ENCODE data around the gene RNASE1. TPM values are rescaled to one million over a fixed set of nuclear protein-coding genes. Genes with fewer than 3 reads are reported as not detected.
"Not testable (repeated sequence)": the region's sequence is repeated elsewhere in the genome, so short reads cannot be mapped to it uniquely, and the experiment has no call there.

RNASE1 gene
- total and polyA plus RNA-seq, 2 experiments from 2014 or later, result not detected

DNA sequence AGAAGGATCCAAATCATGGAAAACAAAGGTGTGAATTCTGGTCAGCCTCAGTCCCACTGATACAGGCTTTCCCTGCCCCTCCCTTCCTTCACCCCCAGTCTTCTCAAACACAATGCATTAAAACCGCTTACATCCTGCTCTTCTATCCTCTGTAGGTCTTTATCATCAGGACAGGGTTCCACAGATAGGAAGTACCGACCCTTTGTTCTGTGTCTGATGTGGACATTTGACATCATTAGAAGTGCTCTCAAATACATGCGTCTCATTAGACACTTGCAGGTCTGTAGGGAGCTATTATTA is 34.1 kb downstream of the RNASE1 start:
- Histone ChIP-seq H3K4me2 (ENCODE audit: unreplicated experiment) (no peak overlapping the region), H4K20me1 (ENCODE audit: insufficient read depth) (no peaks in the 10 kb centered on the region), H3K4me1 (ENCODE audit: insufficient read depth) (no peaks in the 10 kb centered on the region), H3K9ac (no peak overlapping the region), H3K79me2 (ENCODE audit: insufficient read depth) (no peaks in the 10 kb centered on the region), H3K9me3 (ENCODE audit: low read depth) (no peaks in the 10 kb centered on the region), H3F3A (ENCODE audit: insufficient read depth) (no peaks in the 10 kb centered on the region), H3K9me2 (ENCODE audit: insufficient read depth) (no peaks in the 10 kb centered on the region), H2AFZ (no peak overlapping the region), H3K27ac (no peak overlapping the region), H3K36me3 (ENCODE audit: low read depth) (no peaks in the 10 kb centered on the region), H3K4me3 (no peak overlapping the region), H3K27me3 (replicated peaks; ENCODE audit: insufficient read depth) (no peaks in the 10 kb centered on the region)
- no peak for TF ChIP-seq EZH2 (IDR thresholded peaks at IDR 0.05; ENCODE audit: insufficient read depth, poor library complexity, severe bottlenecking)
- in situ Hi-C loops (cut with MboI), result no loop called here
- WGBS, 2 experiments (ENCODE audit: low coverage in 1 of 2, low lambda C conversion rate in 2 of 2, missing lambda C conversion rate in 2 of 2), result 25 to 34% methylated on average over 3 of the region's 3 CpGs
- no peak for DNase-seq

DNA sequence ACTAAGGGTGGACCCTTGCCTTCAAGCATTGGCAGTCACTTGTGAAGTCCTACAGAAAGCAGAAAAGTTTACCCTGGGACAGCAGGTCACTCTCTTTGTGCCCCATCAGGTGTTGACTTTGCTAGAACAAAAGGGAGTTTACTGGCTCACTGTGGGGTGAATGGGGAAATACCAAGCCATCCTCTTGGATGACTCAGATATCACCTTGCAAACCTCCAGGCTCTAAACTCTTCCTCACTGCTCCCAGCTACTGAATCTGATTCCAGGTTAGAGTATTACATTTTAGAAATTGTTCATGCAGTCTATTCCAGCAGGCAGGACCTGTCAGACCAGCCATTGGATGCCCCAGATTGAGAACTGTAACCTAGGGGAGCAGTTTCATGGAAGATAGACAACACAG is 41.7 kb downstream of the RNASE1 start:
- H3K27ac ChIP-seq, result no peak overlapping the region
- in situ Hi-C loops (cut with MboI), result no loop called here
- H3K9ac ChIP-seq, result no peak overlapping the region
- no peak overlapping the region for H3K4me2 ChIP-seq (ENCODE audit: unreplicated experiment)
- DNase-seq, result no peak
- no peaks in the 10 kb centered on the region for H3K9me2 ChIP-seq (ENCODE audit: insufficient read depth)
- H2AFZ ChIP-seq, result no peak overlapping the region
- H3K27me3 ChIP-seq (replicated peaks; ENCODE audit: insufficient read depth), result no peaks in the 10 kb centered on the region
- H3F3A ChIP-seq (ENCODE audit: insufficient read depth), result no peaks in the 10 kb centered on the region
- no peaks in the 10 kb centered on the region for H3K4me1 ChIP-seq (ENCODE audit: insufficient read depth)
- TF ChIP-seq EZH2phosphoT487 (IDR thresholded peaks at IDR 0.05; ENCODE audit: insufficient read depth, low read depth), result no peak
- no peak for TF ChIP-seq EZH2 (IDR thresholded peaks at IDR 0.05; ENCODE audit: insufficient read depth, poor library complexity, severe bottlenecking)
- H3K36me3 ChIP-seq (ENCODE audit: low read depth), result no peaks in the 10 kb centered on the region
- no peak overlapping the region for H3K4me3 ChIP-seq
- no peaks in the 10 kb centered on the region for H3K9me3 ChIP-seq (ENCODE audit: low read depth)
- no peaks in the 10 kb centered on the region for H3K79me2 ChIP-seq (ENCODE audit: insufficient read depth)
- H4K20me1 ChIP-seq (ENCODE audit: insufficient read depth), result no peaks in the 10 kb centered on the region

DNA sequence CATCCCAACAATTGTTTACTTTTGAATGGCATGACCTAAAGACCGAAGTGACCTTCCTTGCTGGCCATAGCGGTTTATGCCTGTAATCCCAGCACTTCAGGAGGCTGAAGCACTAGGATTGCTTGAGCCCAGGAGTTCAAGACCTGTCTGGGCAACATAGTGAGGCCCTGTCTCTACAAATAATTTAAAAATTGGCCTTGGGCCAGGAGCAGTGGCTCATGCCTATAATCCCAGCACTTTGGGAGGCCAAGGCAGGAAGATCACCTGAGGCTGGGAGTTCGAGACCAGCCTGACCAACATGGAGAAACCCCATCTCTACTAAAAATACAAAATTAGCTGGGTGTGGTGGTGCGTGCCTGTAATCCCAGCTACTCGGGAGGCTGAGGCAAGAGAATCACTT is 43.2 kb downstream of the RNASE1 start:
- in situ Hi-C loops (cut with MboI); H3F3A ChIP-seq (ENCODE audit: insufficient read depth); H3K9me3 ChIP-seq (ENCODE audit: low read depth); H3K9me2 ChIP-seq (ENCODE audit: insufficient read depth); H3K9ac ChIP-seq; H3K36me3 ChIP-seq (ENCODE audit: low read depth); H3K4me2 ChIP-seq (ENCODE audit: unreplicated experiment); H3K27me3 ChIP-seq (replicated peaks; ENCODE audit: insufficient read depth); H3K79me2 ChIP-seq (ENCODE audit: insufficient read depth); DNase-seq; H3K4me1 ChIP-seq (ENCODE audit: insufficient read depth); H2AFZ ChIP-seq; H4K20me1 ChIP-seq (ENCODE audit: insufficient read depth); H3K4me3 ChIP-seq; H3K27ac ChIP-seq: not testable (repeated sequence)
- 50 to 55% methylated on average over 5 of the region's 5 CpGs for WGBS, 2 experiments (ENCODE audit: low coverage in 1 of 2, low lambda C conversion rate in 2 of 2, missing lambda C conversion rate in 2 of 2)

DNA sequence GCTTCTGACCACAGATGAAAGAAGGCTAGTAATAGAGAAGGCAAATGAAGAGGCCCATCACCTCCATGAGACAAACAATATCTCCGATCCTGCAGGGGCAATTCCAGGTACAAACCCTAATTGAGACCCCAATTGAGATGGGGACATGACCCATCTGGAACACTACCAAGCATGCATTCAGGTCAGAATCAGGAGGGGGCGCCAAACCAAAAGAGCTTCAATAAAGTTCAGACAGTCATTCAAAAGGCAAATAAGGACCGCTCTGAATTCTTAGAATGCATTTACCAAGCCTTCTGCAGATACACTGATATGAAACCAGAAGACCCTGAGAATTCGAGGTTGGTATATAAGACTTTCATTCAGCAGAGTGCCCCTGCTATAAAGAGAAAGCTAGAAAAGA is 44.7 kb downstream of the RNASE1 start:
- Histone ChIP-seq H3K36me3 (ENCODE audit: low read depth) (no peaks in the 10 kb centered on the region), H3K27ac (no peak overlapping the region), H3K9me2 (ENCODE audit: insufficient read depth) (no peaks in the 10 kb centered on the region), H3K4me1 (ENCODE audit: insufficient read depth) (no peaks in the 10 kb centered on the region), H3F3A (ENCODE audit: insufficient read depth) (no peaks in the 10 kb centered on the region), H2AFZ (no peak overlapping the region), H3K79me2 (ENCODE audit: insufficient read depth) (no peaks in the 10 kb centered on the region), H3K4me3 (no peak overlapping the region), H3K9me3 (ENCODE audit: low read depth) (no peaks in the 10 kb centered on the region), H3K27me3 (replicated peaks; ENCODE audit: insufficient read depth) (no peaks in the 10 kb centered on the region), H4K20me1 (ENCODE audit: insufficient read depth) (no peaks in the 10 kb centered on the region), H3K9ac (no peak overlapping the region), H3K4me2 (ENCODE audit: unreplicated experiment) (no peak overlapping the region)
- in situ Hi-C loops (cut with MboI), result no loop called here
- DNase-seq, result no peak
- 27 to 30% methylated on average over 4 of the region's 4 CpGs for WGBS, 2 experiments (ENCODE audit: low coverage in 1 of 2, low lambda C conversion rate in 2 of 2, missing lambda C conversion rate in 2 of 2)
- TF ChIP-seq EZH2phosphoT487 (IDR thresholded peaks at IDR 0.05; ENCODE audit: insufficient read depth, low read depth) (no peak), EZH2 (IDR thresholded peaks at IDR 0.05; ENCODE audit: insufficient read depth, poor library complexity, severe bottlenecking) (no peak)

DNA sequence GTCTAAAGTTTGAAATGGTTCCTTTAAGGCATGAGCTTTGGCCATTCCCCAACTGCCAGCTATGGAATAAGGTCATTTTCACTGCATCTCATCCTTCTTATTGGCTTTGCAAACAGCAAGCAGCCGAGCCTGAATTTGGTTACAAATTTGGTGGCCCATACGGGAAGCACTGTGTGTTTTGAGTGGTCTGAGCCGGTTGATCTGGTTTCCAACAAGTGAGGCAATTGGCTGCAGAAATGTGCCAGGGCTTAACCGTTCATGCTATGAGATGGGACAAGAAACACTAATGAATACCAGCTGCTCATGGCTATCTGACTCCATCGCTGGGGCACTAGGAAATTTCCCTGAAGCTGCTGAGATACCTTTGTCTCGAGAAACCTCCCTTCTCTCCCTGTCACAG is 47.6 kb downstream of the RNASE1 start:
- no peaks in the 10 kb centered on the region for H4K20me1 ChIP-seq (ENCODE audit: insufficient read depth)
- no peaks in the 10 kb centered on the region for H3K27me3 ChIP-seq (replicated peaks; ENCODE audit: insufficient read depth)
- no peaks in the 10 kb centered on the region for H3K36me3 ChIP-seq (ENCODE audit: low read depth)
- WGBS, 2 experiments (ENCODE audit: low coverage in 1 of 2, low lambda C conversion rate in 2 of 2, missing lambda C conversion rate in 2 of 2), result 1 to 2% methylated on average over 6 of the region's 6 CpGs
- H2AFZ ChIP-seq, result no peak overlapping the region
- H3K9me3 ChIP-seq (ENCODE audit: low read depth), result no peaks in the 10 kb centered on the region
- no peak overlapping the region for H3K9ac ChIP-seq
- TF ChIP-seq EZH2phosphoT487 (IDR thresholded peaks at IDR 0.05; ENCODE audit: insufficient read depth, low read depth), result no peak
- no peak for TF ChIP-seq EZH2 (IDR thresholded peaks at IDR 0.05; ENCODE audit: insufficient read depth, poor library complexity, severe bottlenecking)
- H3K4me1 ChIP-seq (ENCODE audit: insufficient read depth), result no peaks in the 10 kb centered on the region
- no peak overlapping the region for H3K4me2 ChIP-seq (ENCODE audit: unreplicated experiment)
- no peaks in the 10 kb centered on the region for H3F3A ChIP-seq (ENCODE audit: insufficient read depth)
- no peaks in the 10 kb centered on the region for H3K9me2 ChIP-seq (ENCODE audit: insufficient read depth)
- H3K79me2 ChIP-seq (ENCODE audit: insufficient read depth), result no peaks in the 10 kb centered on the region
- no peak overlapping the region for H3K4me3 ChIP-seq
- H3K27ac ChIP-seq, result no peak overlapping the region
- in situ Hi-C loops (cut with MboI), result no loop called here
- no peak for DNase-seq
